IPS-NIHi7 (cell line): ENCODE measurements around the gene DACT3.

ENCODE experiments used
- DNase-seq: peaks from one replicate; pipeline ENCODE4 v3.0.0; 2012; ENCODE audit warnings: mixed read lengths; ENCODE audit errors: extremely low spot score

Gene DACT3

DNA sequence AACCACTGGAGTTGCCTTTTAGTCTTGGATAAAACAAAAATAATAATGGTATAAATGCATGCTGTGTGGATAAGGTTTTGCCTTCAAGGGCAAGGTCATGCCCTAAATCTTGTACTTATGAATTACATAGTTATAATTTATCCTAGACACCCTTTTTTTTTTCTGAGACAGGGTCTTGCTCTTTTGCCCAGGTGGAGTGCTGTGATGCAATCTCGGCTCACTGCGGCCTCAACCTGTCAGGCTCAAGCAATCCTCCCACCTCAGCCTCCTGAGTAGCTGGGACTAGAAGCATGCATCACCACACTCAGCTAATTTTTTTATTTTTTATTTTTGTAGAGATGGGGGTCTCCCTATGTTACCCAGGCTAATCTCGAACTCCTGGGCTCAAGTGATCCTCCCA lies 7.7 kb upstream of the DACT3 start:
- no peak for DNase-seq

DNA sequence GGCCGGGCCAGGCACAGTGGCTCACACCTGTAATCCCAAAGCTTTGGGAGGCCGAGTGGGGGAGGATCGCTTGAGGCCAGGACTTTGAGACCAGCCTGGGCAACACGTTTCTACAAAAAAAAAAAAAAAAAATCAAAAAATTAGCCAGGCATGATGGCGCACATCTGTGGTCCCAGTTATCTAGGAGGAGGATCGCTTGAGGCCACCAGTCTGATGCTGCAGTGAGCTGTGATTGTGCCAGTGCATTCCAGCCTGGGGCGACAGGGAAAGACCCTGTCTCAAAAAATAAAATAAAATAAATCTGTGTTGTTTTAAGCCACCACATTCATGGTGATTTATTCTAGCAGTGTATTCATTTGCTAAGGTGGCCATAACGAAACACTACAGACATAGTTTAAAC lies 4.1 kb upstream of the DACT3 start:
- DNase-seq, result no peak

DNA sequence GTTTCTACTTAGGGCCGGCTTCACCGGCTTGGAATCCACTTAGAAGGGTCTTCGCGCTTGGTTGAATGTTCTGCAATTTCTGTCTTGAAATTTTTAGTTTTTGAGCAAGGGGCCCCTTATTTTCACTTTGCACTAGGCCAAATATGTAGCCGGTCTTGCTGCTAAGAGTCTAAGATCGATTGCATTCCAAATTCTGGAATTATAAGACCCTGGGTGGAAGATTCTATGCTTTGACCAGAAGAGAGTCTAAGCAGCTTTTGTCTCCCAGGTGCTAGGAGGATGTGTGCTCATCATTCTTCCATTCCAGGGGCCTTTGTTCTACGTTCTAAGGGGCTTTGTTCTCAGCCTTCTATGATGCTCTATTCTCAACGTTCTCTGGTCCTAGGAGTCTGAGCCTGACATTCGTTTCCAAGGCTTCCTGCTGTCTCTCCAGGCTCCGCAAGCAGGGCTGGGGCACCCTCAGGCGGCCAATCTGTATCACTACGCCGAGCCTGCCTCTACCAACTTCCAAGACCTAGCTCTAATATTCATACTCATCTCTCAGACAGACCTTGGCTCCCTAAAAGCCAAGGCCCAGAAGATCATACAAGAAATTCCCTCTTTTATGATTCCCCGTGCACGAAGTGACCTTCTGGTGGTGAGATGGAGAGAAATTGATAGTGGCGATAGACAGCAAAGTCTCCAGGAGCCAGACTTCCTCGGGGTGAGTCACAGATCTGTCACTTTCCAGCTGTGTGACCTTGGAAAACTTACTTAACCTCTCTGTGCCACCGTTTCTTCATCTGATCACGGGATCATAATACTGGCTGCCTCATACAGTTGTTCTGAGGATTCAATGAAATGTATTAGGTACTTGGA lies 982 bp upstream of the DACT3 start:
- DNase-seq, result peak; percentile 83

DNA sequence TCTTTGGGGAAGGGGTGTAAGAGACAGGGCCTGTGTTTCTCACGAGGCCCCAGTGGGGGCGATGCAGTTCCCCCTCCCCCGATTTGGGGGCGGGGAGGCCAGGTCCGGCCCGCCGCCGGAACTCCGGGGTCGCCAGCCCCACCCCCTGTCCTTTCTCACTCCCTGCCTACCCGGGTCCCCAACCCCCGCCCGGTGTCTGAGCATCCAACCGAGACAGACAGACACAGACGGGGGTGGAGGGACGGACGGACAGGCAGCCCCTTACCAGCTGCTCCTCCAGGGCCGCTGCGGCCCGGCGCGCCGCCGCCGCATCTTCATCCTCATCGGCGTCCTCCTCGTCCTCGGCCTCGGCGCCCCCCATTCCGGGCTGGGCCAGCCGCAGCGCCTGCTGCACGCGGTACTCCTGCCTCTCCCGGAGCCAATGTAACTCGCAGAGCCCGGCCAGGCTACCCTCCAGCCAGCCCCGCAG lies 397 bp downstream of the DACT3 start:
- DNase-seq, result no peak

DNA sequence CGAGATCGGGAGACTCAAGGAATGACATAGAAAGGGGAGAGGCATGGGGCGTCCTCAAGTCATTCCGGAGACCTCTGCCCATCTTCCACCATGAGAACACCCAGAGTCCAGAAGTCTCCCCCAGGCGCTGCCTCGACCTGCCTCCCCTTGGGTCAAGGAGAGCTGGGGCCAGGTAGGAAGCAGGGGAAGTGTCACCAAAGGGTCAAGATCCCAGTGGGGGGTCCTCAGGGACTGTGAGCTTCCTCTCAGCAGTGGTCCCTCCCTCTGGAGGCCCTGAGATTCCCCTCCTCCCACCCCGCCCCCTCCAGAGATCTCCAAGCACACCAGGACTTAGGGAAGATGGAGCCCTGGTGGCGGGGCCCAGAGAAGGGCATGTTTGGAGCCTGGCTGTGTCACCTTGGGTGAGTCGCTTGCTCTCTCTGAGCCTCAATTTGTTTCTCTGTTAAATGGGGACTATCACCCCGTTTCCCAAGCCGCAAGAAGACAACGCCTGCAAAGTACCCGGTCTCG lies 919 bp downstream of the DACT3 start:
- no peak for DNase-seq

DNA sequence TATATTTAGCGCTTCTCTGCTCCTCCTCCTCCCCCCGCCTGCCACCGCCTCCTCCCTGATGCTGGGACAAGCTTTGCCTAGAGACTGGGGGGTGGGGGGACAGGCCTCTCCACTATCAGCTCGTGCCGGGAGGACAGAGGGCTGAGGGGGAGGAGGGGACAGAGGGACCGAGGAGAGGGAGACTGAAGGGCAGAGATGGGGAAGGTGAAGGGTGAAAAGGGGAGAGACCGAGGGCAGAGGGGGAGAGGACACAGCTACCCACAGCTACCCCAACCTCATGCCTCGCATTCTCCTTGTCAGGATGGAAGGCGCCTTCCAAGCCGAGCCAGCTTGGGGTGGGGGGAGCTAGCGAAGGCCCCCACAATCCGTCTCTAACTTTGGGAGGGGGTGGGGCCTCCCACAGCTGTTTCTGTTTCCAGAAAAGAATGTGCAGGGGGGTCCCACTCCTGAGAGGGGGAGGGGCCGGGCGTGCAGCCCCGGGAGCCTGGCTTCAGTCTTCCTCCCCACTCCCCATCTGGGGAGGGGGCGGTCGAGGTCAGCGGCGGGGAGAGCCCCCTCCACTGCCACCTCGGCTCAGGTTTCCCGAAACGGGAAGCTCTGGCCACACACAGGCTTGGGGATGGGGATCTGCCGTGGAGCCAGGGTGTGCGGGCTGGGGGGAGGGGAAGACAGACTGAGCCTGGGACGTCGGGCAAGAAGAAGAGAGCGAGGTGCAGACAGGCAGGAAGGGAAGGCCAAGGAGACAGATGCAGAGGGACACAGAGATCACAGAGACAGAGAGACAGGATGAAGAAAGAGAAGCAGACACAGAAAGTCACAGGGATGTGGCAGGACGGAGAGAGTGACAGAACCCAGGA lies 1.6 kb downstream of the DACT3 start:
- DNase-seq, result peak; percentile 60

DNA sequence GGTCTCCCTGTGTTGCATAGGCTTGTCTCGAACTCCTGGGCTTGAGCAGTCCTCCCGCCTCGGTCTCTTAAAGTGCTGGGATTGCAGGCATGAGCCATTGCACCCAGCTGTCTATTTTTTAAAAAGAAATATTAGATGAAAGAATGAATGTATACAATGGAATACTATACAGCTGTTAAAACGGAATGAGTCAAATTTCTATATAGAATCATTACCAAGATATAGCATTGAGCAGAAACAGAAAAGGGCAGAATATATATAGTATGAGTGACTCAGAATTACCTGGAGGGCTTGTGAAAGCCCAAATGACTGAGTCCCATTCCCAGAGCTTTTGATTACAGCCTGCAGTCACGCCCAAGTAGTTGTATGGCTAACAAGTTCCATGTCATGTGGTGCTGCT lies 4.4 kb downstream of the DACT3 start:
- no peak for DNase-seq

DNA sequence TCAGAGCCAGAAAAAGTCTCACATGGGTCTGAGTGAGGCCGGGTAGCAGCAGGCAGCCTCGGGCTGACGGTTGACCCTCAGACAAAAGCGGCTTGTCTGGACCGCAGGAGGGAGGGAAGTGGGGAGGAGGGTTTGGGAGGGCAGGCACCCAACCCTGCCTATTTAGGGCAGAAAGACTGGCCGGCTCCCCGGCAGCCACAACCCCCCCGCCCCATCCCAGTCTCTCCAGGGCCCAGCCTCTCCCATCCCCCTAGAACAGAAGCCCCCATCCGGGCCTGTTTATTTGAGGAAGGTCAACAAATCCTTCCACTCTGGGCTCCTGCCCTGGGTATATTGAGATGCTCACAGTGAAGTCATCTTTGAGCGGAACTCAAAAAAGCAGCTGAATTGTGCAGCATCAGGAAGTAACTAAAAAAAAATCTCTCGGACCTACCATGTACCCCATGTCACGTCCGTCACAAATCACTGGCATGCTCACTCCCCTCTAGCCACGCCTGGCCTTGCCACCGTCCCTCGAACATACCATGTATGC lies 6.3 kb downstream of the DACT3 start:
- DNase-seq, result peak; percentile 49

DNA sequence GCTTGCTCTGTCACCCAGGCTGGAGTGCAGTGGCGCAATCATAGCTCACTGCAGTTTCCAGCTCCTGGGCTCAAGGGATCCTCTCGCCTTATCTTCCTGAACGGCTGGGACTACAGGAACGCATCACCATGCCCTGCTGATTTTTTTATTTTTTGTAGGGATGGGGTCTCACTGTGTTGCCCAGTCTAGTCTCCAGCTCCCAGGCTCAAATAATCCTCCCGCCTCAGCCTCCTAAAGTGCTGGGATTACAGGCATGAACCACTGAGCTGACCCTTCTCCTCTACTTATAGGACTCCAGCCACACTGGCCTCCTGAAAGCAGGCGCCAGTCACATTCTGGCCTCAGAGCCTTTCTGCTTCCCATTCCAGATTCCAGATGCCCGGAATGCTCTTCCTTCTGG lies 10.5 kb downstream of the DACT3 start:
- DNase-seq, result no peak

DNA sequence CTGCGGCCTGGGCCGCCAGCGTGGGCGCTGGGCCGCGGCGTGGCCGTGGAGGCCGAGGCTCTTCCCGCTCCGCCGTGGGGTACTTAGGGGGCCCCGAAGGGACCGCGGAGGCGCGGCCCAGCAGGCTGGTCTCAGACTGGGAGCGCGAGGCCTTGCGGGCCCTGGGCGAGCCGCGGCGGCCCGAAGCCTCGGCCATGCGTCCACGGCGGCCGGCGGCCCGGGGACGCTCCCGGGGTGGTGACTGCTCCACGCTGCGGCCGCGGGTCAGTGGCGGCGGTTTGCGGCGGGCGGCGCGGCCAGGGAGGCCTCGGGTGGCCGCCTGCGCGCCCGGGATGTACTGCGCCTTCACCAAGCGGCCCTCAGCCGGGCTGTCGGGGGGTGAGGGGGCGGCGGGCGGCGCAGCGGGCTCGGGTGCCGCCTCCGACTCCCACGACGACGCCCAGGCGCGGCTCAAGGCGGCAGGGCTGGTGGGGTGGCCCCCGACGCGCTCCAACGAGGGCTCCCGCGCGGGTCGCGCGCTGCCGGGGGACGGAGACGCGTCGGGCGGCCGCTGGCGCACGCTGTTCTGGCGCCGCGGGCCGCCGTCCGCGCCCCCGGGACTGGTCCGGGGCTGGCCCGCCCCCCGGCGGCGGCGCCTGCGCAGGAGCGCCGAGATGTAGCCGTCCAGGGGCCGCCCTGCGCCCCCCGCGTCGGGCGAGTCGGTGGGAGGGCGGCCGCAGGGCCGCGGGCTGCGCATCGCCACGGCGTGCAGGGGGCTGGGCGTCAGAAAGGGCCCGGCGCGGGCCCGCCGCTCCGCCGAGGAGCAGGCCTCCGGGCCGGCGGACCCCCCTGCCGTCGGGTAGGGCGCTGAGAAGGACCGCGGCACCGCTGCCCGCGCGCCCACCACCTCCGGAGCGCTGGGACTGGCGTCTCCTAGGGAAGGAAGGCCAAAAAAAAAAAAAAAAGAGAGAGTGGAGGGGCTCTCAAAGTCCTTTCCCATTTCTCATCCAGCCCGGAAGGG lies 11.7 kb downstream of the DACT3 start:
- peak; percentile 41 for DNase-seq

DNA sequence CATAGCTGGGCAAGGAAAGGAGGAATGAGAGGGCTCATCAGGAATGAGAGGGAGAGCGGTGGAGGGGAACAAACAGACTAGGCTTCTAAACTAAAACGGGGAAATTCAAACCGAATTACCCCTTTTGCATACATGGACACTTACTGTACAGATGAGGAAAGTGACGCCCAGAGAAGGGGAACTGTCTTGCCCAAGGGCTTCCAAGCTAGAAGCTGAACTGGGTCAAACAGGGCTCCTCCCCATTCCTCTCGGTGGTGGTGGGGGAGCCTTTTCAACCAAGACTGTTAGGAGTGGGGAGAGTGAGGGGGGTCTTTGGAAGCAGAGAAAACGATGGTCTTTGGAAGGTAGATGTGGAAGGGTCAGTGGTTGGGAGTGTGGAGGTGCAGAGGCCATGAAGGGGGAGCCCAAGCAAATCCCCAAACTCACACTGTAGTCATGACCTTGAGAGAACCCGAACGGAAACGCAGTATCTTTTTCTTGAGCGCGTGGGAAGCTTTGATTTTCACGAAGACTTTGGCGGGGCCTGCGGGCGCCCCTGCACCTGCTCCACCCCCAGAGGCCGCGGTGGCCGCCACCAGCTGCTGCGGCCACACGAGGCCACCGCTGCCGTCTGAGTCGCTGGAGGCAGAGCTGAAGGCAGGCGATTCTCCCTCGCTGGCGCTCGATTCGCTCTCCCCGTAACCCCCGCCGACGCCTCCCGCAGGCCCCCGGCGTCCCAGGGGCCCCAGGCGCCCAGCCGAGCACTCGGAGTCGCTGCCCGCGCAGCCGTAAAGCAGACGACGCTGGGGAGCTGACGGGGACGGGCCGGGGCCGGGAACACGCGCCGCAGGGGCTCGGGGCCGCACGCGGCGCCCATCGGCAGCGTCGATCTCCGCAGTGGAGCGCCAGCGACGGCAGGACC lies 12.7 kb downstream of the DACT3 start:
- DNase-seq, result no peak

DNA sequence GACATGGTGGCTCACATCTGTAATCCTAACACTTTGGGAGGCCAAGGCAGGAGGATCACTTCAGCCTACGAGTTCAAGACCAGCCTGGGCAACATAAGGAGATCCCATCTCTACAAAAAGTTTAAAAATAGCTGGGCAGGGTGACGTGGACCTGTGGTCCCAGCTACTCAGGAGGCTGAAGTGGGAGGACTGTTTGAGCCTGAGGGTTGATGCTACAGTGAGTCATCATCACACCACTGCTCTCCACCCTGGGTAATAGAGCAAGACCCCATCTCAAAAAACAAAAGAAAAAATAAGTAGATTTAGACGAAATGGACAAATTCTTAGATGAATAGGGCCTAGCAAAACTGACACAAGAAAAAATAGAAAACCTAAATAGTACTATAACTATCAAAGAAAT lies 14.6 kb downstream of the DACT3 start:
- DNase-seq, result no peak

DNA sequence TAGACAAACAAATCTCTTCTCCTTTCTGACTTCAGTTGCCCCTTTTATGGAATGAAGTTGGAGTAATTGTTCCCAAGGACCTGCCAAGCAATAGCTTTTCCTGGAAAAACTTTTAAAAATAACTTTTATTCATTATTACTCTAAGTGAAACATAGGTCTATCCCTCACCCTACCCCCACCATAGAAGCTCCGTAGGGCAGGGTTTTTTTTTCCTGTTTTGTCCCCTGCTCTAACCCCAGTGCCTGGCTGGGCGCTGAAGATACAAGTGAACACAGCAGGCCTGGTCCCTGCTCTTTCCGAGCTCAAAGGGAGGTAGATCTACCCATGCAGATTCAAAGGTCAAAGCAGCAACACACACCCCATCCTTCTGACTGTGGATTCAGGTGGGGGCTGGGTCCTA lies 16.3 kb downstream of the DACT3 start:
- no peak for DNase-seq

DNA sequence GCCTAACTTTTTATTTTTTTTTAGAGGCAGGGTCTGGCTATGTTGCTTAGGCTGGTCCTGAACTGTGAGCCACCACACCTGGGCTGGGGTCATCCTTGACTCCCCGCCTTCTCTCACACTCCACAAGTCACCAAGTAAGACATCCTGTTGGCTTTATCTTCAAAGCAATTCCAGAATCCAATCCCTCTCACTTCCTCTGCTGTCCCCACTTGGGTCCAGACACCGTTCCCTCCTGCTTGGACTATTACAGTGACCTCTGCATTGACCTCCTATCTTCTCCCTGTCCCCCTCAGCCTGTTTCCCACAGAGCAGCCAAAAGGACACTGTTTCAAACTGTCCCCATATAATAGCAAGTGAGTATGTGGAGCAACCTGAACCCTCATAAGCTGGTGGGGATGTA lies 20.3 kb downstream of the DACT3 start:
- DNase-seq, result no peak

DNA sequence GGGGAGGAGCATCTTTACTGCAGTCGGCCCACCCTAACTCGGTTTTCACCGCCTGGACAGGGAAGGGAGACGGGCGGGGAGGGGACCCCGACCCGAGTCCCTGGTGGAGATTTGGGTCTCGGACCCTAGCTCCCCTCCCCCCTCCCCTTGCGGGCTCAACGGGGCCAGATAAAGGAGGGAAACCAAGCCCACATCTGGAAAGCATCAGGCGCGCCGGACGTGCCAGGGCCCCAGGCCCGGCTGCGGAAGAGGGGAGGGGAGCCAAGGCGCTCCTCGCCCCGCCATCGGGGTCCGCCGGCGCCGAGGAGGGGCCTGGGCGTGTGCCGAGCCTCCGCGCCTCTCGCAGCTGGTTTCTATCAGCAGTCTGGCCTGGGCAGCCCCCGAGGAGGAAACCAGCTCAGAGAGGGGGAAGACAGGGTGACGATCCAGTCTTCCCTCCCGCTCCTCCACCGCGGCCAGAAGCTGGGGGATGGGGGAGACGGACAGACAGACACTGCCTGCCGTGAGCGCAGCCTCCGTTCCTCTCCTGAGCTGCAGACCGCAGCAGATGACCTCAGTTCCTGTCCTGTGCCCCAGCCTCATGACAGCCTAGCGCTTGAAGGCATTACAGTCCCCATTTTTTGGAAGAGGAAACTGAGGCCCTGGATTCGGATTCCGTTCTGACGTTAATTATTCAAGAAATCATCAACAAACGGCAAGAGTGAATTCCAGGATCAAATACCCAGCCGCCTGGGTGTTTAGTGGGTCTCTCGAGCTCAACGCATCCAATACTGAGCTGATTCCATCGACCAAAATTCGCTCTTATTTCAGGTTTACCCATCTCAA lies 21.4 kb downstream of the DACT3 start:
- peak; percentile 58 for DNase-seq

DNA sequence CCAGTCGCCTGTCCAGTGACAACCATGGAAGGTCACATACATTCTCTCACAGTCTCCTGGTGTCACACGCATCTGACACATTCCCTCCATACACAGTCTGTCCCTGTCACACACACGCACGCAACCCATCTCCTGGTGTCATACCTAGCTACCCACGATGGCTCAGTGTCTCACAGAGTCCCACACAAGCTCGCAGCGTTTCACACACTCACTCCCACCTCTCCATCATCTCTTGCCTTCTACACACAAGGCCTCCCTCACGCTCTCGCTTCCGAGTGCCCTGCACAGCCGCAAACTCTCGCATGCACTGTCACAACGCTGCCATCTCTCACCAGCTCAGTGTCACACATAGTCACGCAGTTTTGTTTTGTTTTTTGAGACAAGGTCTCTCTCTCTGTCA lies 23.8 kb downstream of the DACT3 start:
- no peak for DNase-seq

DNA sequence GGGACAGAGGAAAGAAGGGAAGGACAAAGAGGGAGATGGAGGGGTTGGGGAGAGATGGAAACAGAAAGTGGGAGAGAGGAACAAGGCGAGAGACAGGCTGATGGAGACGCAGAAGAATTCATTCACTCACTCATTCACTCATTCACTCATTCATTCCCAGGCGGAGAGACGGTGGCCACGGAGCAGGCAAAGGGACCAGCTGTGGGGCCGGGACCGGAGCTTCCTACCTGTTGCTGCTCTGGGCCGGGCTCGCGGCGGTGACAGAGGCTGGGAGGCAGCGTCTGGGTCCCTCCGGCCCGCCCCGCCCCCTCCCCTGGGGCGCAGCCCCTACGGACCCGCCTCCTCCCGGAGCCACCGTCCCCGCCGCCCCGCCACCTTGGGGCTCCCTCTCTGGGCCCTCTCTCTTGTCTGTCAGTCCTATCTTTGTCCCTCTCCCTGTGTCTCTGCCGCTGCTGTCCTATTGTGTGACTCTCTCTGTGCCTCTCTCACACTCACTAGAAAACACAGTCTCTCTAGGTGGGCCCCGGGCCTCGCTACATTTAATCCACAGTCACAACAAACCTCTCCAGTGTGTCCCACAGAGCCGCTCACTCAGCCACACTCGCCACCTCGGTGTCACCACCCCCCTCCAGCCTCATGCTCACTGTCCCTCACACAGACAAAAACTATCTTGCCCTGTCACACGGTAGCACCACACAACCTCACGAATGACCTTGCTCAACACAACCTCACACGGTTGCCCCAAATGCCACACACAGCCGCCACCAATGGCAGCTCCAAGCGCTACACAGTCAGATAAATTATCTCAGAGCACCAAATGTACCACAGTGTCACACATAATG lies 24.8 kb downstream of the DACT3 start, which contains the start of gene GNG8:
Gene GNG8, minus strand, starts transcription at position 283 of the 842 bp plus-strand sequence. CDS start 1,520 bp downstream, outside the sequence.
- no peak for DNase-seq

DNA sequence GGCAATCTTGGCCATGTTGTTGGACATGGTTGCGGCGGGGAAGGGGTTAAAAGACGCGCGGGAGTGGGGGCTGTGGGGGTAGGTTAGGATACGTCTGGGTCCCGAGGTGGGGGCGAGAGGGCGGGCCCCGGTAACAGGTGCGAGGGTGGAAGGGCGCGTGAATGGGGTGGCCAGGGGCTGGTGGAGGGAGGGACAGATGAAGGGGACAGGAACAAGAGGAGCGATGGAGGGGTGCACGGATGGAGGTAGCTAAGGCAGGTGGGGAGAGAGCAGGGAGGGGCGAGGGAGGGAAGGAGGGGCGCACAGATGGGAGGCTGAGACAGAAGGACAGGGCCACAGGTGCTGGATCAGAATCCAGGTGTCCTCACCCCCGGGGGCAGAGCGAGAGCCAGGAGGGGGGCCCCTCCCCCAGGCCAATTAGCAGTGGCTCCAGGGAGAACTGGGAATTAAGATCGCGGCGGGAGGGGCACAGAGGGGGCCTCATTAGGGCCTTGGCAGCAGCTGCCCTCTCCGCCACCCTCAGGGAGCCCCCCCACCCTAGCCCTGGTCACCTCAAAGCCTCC lies 26.2 kb downstream of the DACT3 start:
- no peak for DNase-seq
